ENCODE measurements around the gene PDZRN4.

- TF ChIP-seq, protein P1, sequence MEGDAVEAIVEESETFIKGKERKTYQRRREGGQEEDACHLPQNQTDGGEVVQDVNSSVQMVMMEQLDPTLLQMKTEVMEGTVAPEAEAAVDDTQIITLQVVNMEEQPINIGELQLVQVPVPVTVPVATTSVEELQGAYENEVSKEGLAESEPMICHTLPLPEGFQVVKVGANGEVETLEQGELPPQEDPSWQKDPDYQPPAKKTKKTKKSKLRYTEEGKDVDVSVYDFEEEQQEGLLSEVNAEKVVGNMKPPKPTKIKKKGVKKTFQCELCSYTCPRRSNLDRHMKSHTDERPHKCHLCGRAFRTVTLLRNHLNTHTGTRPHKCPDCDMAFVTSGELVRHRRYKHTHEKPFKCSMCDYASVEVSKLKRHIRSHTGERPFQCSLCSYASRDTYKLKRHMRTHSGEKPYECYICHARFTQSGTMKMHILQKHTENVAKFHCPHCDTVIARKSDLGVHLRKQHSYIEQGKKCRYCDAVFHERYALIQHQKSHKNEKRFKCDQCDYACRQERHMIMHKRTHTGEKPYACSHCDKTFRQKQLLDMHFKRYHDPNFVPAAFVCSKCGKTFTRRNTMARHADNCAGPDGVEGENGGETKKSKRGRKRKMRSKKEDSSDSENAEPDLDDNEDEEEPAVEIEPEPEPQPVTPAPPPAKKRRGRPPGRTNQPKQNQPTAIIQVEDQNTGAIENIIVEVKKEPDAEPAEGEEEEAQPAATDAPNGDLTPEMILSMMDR (IDR thresholded peaks at IDR 0.05) = no peak
- TF ChIP-seq POLR2A (IDR thresholded peaks at IDR 0.05) = no peak
Measured at GRCh38 chr12:41162461-41162860, 25.7 kb upstream of the PDZRN4 start.

Measured in ovary (tissue), 3 donors.